ENCODE measurements around the gene ZNF682.
"Not testable (repeated sequence)": the region's sequence is repeated elsewhere in the genome, so short reads cannot be mapped to it uniquely, and the experiment has no call there.

Gene ZNF682

GRCh38 chr19:19966862-19967261, 72.4 kb downstream of the ZNF682 start:
- FAIRE-seq: no peak

DNA sequence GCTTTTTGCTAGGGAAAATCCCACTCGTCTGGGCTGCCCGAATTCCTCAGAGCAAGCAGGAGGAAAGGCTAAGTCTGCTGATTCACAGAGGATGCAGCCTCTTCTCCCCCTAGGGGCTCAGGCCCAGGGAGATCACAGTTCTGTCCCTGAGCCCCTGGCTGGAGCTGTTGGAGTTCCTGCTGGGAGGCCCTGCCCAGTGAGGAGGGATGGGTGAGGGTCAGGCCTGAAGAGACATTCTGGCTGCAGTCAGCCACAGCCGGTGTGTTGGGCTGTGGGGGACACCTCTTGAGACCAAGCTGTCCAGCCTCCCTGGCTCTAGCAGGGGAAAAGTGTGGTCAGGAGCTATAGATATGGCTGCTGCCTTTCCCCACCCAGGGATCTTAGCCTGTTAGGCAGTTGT, 73.2 kb downstream of the ZNF682 start:
- not testable (repeated sequence) for FAIRE-seq

GRCh38 chr19:19964416-19964815, 74.9 kb downstream of the ZNF682 start:
- FAIRE-seq: no peak

- FAIRE-seq: peak; percentile 53
These were observed 80.0 kb downstream of the ZNF682 start for GRCh38 chr19:19959151-19959799.

DNA sequence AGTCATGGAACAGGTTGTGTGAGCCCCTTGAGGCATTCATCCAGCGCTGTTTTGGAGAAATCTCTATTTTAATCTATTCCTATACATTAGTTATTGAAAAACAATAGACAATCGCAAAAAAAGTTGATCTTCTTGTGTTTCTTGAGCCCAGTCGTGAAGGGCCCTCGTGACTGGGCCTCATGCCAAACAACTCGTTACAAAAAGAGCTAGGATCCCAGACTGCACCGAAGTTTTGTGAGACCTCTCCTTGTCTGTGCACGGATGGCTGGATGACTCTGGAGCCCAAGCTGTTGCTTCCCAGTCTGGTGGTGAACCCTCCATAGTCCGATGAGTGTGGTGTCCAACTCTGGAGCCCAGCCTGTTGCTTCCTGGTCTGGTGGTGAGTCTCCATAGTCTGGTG, 81.5 kb downstream of the ZNF682 start:
- FAIRE-seq: not testable (repeated sequence)

DNA sequence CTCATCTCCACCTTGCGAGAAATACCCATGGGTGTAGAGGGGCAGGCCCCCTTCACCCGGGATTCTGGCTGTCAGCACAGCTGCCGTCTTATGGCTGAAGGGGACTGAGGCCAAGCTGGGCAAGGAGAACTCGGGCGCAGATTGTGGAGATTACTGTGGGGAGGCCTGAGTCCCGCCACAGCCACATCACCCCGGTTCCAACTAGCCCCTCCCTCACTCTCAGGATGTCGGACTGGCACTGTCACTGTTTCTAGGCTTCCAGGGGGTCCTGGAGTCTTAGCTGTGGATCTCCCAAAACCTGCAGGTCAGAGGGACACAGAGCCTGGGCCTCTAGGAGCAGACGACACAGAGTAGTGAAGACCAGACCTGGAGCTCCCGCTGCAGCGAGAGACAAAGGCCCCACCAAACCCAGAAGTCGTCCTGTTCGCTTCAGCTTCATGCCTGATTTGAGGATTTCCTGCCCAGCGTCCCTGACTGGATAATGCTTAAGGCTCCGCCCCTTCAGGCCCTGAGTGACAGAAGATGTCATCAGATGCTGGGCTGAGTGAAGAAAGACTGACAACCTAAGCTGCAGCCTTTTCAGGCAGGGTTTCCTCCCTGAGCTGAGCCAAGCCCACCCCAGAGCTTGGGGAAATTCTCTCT, 82.8 kb downstream of the ZNF682 start:
- no peak for FAIRE-seq

DNA sequence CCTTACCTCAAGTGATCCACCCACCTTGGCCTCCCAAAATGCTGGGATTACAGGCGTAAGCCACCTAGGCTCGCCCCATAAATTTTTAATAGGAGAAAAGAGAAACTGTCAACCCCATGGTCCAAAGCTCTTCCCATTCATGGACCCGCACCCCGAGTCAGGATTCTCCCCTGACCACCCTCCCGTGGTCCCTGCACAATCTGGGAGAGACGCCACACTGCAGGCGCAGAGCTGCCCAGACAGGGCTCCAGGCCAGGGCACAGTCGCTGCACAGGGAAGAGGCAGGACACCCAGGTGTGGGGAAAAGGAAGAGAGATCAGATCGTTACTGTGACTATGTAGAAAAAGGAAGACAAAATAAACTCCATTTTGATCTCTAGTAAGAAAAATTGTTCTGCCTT, 84.1 kb downstream of the ZNF682 start:
- FAIRE-seq: no peak

All from islet of Langerhans (tissue), 1 donor.